Left renal pelvis (tissue), 4 donors: ENCODE data around the gene LGALS1. TPM values are rescaled to one million over a fixed set of nuclear protein-coding genes. Genes with fewer than 3 reads are reported as not detected.

Source experiments
- DNase-seq, 4 donors: peaks; one replicate each; pipeline ENCODE4 v3.0.0-alpha.2; 2013; ENCODE audit warnings: low read depth in 4 of 4, low spot score in 3 of 4
- polyA plus RNA-seq, 4 donors: library from polyadenylated mRNA; unstranded; fragments of 120-200 nt; gene quantifications; one replicate each; pipeline ENCODE4 v1.2.1, GENCODE V29; 2013; ENCODE audit not compliant: insufficient read length in 4 of 4

Gene LGALS1
- polyA plus RNA-seq = 1,000 to 10,000 TPM in 1 of 4 donors, 100 to 1,000 TPM in 3; 391 to 1,057 (median 412) TPM

GRCh38 chr22:37674951-37675929 is at the start of gene LGALS1:
TSS of gene LGALS1 (plus strand) at chr22:37675636. CDS start at chr22:37675703, 67 bp downstream.
- peak in 3 of 4 donors; percentile 67 to 79 (median 76) for DNase-seq

- DNase-seq = no peak
Observed at GRCh38 chr22:37625737-37626136, 49.7 kb upstream of the LGALS1 start.

- no peak for DNase-seq
Observed at GRCh38 chr22:37626144-37626543, 49.3 kb upstream of the LGALS1 start.

GRCh38 chr22:37626556-37627075 is 48.8 kb upstream of the LGALS1 start:
- DNase-seq = no peak

GRCh38 chr22:37627121-37627520 is 48.3 kb upstream of the LGALS1 start:
- DNase-seq = no peak

- no peak for DNase-seq
Observed at GRCh38 chr22:37627545-37627944, 47.9 kb upstream of the LGALS1 start.

- no peak for DNase-seq
Observed at GRCh38 chr22:37628830-37629229, 46.6 kb upstream of the LGALS1 start.

GRCh38 chr22:37629928-37630327 is 45.5 kb upstream of the LGALS1 start:
- no peak for DNase-seq

- no peak for DNase-seq
Observed at GRCh38 chr22:37630839-37631435, 44.5 kb upstream of the LGALS1 start.

GRCh38 chr22:37631448-37632173 is 43.8 kb upstream of the LGALS1 start:
- DNase-seq = no peak

- no peak for DNase-seq
Observed at GRCh38 chr22:37632174-37633088, 43.0 kb upstream of the LGALS1 start.

GRCh38 chr22:37633089-37633624 is 42.3 kb upstream of the LGALS1 start:
- no peak for DNase-seq

GRCh38 chr22:37633625-37634416 is 41.6 kb upstream of the LGALS1 start:
- peak; percentile 80 to 92 (median 83) for DNase-seq

- no peak for DNase-seq
Observed at GRCh38 chr22:37634417-37634924, 41.0 kb upstream of the LGALS1 start.

- no peak for DNase-seq
Observed at GRCh38 chr22:37635157-37635556, 40.3 kb upstream of the LGALS1 start.

- no peak for DNase-seq
Observed at GRCh38 chr22:37636186-37636948, 39.1 kb upstream of the LGALS1 start.

- no peak for DNase-seq
Observed at GRCh38 chr22:37636949-37637273, 38.5 kb upstream of the LGALS1 start.
